DMS53 treated with DMSO at 0.1 percent for 48 hours (cell line): ENCODE data around the gene ZNF292.
"Not testable (repeated sequence)": the region's sequence is repeated elsewhere in the genome, so short reads cannot be mapped to it uniquely, and the experiment has no call there.

Experiments
- DNase-seq: peaks from one replicate; lab custom pipeline; 2025; ENCODE audit not compliant: unreplicated experiment; lab: John Stamatoyannopoulos, UW

The ZNF292 gene

GRCh38 chr6:87212596-87212995 lies 57.2 kb downstream of the ZNF292 start:
- no peak for DNase-seq

GRCh38 chr6:87213364-87213763 lies 58.0 kb downstream of the ZNF292 start:
- peak; percentile 65 for DNase-seq

- no peak for DNase-seq
These were observed 59.5 kb downstream of the ZNF292 start for GRCh38 chr6:87214831-87215230.

GRCh38 chr6:87220997-87221396 lies 65.6 kb downstream of the ZNF292 start:
- DNase-seq = no peak

GRCh38 chr6:87222676-87223075 lies 67.3 kb downstream of the ZNF292 start:
- no peak for DNase-seq

- DNase-seq = no peak
These were observed 69.6 kb downstream of the ZNF292 start for GRCh38 chr6:87224971-87225370.

GRCh38 chr6:87225511-87225910 lies 70.1 kb downstream of the ZNF292 start:
- no peak for DNase-seq

- no peak for DNase-seq
These were observed 70.6 kb downstream of the ZNF292 start for GRCh38 chr6:87225937-87226336.

GRCh38 chr6:87230801-87231200 lies 75.4 kb downstream of the ZNF292 start:
- no peak for DNase-seq

- DNase-seq = no peak
These were observed 82.4 kb downstream of the ZNF292 start for GRCh38 chr6:87237804-87238203.

GRCh38 chr6:87239098-87239635 lies 83.8 kb downstream of the ZNF292 start:
- DNase-seq = not testable (repeated sequence)

- no peak for DNase-seq
These were observed 85.9 kb downstream of the ZNF292 start for GRCh38 chr6:87241304-87241703.

GRCh38 chr6:87242311-87242710 lies 86.9 kb downstream of the ZNF292 start:
- DNase-seq = no peak

GRCh38 chr6:87243812-87244211 lies 88.4 kb downstream of the ZNF292 start:
- DNase-seq = no peak

- DNase-seq = no peak
These were observed 89.0 kb downstream of the ZNF292 start for GRCh38 chr6:87244380-87244779.

- DNase-seq = no peak
These were observed 94.7 kb downstream of the ZNF292 start for GRCh38 chr6:87250019-87250418.

GRCh38 chr6:87251225-87251624 lies 95.9 kb downstream of the ZNF292 start:
- no peak for DNase-seq

- DNase-seq = no peak
These were observed 96.4 kb downstream of the ZNF292 start for GRCh38 chr6:87251725-87252124.

- no peak for DNase-seq
These were observed 101.7 kb downstream of the ZNF292 start for GRCh38 chr6:87257046-87257445.

GRCh38 chr6:87257565-87257964 lies 102.2 kb downstream of the ZNF292 start:
- no peak for DNase-seq

- no peak for DNase-seq
These were observed 102.6 kb downstream of the ZNF292 start for GRCh38 chr6:87257975-87258374.

- DNase-seq = no peak
These were observed 104.4 kb downstream of the ZNF292 start for GRCh38 chr6:87259791-87260190.

GRCh38 chr6:87261534-87261933 lies 106.2 kb downstream of the ZNF292 start:
- DNase-seq = no peak

- DNase-seq = no peak
These were observed 109.1 kb downstream of the ZNF292 start for GRCh38 chr6:87264481-87264880.
